Superior temporal gyrus (tissue), 1 donor: ENCODE data around the gene CYP4F3.
"Not testable (repeated sequence)": the region's sequence is repeated elsewhere in the genome, so short reads cannot be mapped to it uniquely, and the experiment has no call there.

Source experiments
- DNase-seq: peaks from one replicate; pipeline ENCODE4 v3.0.0-alpha.2; 2016; ENCODE audit errors: extremely low spot score

The CYP4F3 gene

GRCh38 chr19:15631817-15632216 is 8.9 kb upstream of the CYP4F3 start:
- DNase-seq = no peak

GRCh38 chr19:15633082-15633835 is 7.4 kb upstream of the CYP4F3 start:
- DNase-seq = no peak

- no peak for DNase-seq
Measured at GRCh38 chr19:15634105-15634504, 6.6 kb upstream of the CYP4F3 start.

- DNase-seq = no peak
Measured at GRCh38 chr19:15635016-15635805, 5.5 kb upstream of the CYP4F3 start.

- DNase-seq = peak; percentile 64
Measured at GRCh38 chr19:15636026-15636425, 4.7 kb upstream of the CYP4F3 start.

GRCh38 chr19:15639596-15639995 is 1.1 kb upstream of the CYP4F3 start:
- no peak for DNase-seq

- DNase-seq = no peak
Measured at GRCh38 chr19:15640904-15641597, 354 bp downstream of the CYP4F3 start.

- no peak for DNase-seq
Measured at GRCh38 chr19:15641901-15642491, 1.3 kb downstream of the CYP4F3 start.

GRCh38 chr19:15642807-15643206 is 2.1 kb downstream of the CYP4F3 start:
- no peak for DNase-seq

GRCh38 chr19:15643387-15643786 is 2.7 kb downstream of the CYP4F3 start:
- DNase-seq = no peak

GRCh38 chr19:15644066-15644741 is 3.5 kb downstream of the CYP4F3 start:
- no peak for DNase-seq

- no peak for DNase-seq
Measured at GRCh38 chr19:15644816-15645215, 4.1 kb downstream of the CYP4F3 start.

GRCh38 chr19:15649526-15649925 is 8.8 kb downstream of the CYP4F3 start:
- no peak for DNase-seq

GRCh38 chr19:15650123-15650522 is 9.4 kb downstream of the CYP4F3 start:
- not testable (repeated sequence) for DNase-seq

- DNase-seq = no peak
Measured at GRCh38 chr19:15651791-15652190, 11.1 kb downstream of the CYP4F3 start.

- no peak for DNase-seq
Measured at GRCh38 chr19:15652559-15653278, 12.0 kb downstream of the CYP4F3 start.

GRCh38 chr19:15656467-15656866 is 15.8 kb downstream of the CYP4F3 start:
- no peak for DNase-seq

- DNase-seq = no peak
Measured at GRCh38 chr19:15663247-15663646, 22.6 kb downstream of the CYP4F3 start.

- no peak for DNase-seq
Measured at GRCh38 chr19:15666186-15666585, 25.5 kb downstream of the CYP4F3 start.

GRCh38 chr19:15666883-15667282 is 26.2 kb downstream of the CYP4F3 start:
- no peak for DNase-seq

- DNase-seq = no peak
Measured at GRCh38 chr19:15669440-15669839, 28.7 kb downstream of the CYP4F3 start.
